ENCODE results near the gene C6orf141.

- TF ChIP-seq EZH2phosphoT487 (IDR thresholded peaks at IDR 0.05; ENCODE audit: borderline replicate concordance, low read length) = no peak
- TF ChIP-seq, protein P1, sequence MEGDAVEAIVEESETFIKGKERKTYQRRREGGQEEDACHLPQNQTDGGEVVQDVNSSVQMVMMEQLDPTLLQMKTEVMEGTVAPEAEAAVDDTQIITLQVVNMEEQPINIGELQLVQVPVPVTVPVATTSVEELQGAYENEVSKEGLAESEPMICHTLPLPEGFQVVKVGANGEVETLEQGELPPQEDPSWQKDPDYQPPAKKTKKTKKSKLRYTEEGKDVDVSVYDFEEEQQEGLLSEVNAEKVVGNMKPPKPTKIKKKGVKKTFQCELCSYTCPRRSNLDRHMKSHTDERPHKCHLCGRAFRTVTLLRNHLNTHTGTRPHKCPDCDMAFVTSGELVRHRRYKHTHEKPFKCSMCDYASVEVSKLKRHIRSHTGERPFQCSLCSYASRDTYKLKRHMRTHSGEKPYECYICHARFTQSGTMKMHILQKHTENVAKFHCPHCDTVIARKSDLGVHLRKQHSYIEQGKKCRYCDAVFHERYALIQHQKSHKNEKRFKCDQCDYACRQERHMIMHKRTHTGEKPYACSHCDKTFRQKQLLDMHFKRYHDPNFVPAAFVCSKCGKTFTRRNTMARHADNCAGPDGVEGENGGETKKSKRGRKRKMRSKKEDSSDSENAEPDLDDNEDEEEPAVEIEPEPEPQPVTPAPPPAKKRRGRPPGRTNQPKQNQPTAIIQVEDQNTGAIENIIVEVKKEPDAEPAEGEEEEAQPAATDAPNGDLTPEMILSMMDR (IDR thresholded peaks at IDR 0.05; ENCODE audit: low read depth, low read length, poor library complexity, severe bottlenecking) = no peak
Observed at GRCh38 chr6:49522710-49523593, 27.5 kb upstream of the C6orf141 start.
